Sigmoid colon (tissue), 4 donors: ENCODE measurements around the gene ARHGAP10.

ENCODE experiments used
- CTCF ChIP-seq, 4 experiments: fragments of 450-650 bp in 3 of 4; fragments of 200-600 bp in 1 of 4; IDR thresholded peaks; one replicate each; pipeline ENCODE4 v1.5.1; 2016 to 2019; ENCODE audit warnings: antibody characterized with exemption in 4 of 4, mild to moderate bottlenecking in 3 of 4, moderate library complexity in 2 of 4
- EP300 ChIP-seq, 4 donors: sonication (generic); formaldehyde crosslinking; IDR thresholded peaks; one replicate each; pipeline ENCODE4 v1.6.1; 2017; ENCODE audit warnings: antibody characterized with exemption in 4 of 4
- POLR2A ChIP-seq, 2 donors: fragments of 450-650 bp; IDR thresholded peaks; one replicate each; pipeline ENCODE4 v1.6.1; 2016; ENCODE audit warnings: antibody characterized with exemption in 2 of 2, mild to moderate bottlenecking in 2 of 2, moderate library complexity in 2 of 2
- POLR2AphosphoS5 ChIP-seq, 4 donors: sonication (generic); formaldehyde crosslinking; IDR thresholded peaks; one replicate each; pipeline ENCODE4 v1.6.1; 2017; ENCODE audit warnings: antibody characterized with exemption in 4 of 4

GRCh38 chr4:147691820-147692219 is 40.1 kb upstream of the ARHGAP10 start:
- no peak for TF ChIP-seq POLR2A (IDR thresholded peaks at IDR 0.05)
- no peak for TF ChIP-seq CTCF (IDR thresholded peaks at IDR 0.05)
- TF ChIP-seq POLR2AphosphoS5 (IDR thresholded peaks at IDR 0.05): no peak
- TF ChIP-seq EP300 (IDR thresholded peaks at IDR 0.05): no peak
